HG02981 (cell line): ENCODE data around the gene MTCL3.
A peak's percentile ranks its signal among the peaks of the same experiment; 100 is the strongest.

Source experiments
- ATAC-seq: cut with Tn5 transposase; IDR thresholded peaks from one replicate; pipeline ENCODE4 v1.9.1; 2021; ENCODE audit warnings: mild to moderate bottlenecking, moderate library complexity; ENCODE audit not compliant: unreplicated experiment

Gene MTCL3

DNA sequence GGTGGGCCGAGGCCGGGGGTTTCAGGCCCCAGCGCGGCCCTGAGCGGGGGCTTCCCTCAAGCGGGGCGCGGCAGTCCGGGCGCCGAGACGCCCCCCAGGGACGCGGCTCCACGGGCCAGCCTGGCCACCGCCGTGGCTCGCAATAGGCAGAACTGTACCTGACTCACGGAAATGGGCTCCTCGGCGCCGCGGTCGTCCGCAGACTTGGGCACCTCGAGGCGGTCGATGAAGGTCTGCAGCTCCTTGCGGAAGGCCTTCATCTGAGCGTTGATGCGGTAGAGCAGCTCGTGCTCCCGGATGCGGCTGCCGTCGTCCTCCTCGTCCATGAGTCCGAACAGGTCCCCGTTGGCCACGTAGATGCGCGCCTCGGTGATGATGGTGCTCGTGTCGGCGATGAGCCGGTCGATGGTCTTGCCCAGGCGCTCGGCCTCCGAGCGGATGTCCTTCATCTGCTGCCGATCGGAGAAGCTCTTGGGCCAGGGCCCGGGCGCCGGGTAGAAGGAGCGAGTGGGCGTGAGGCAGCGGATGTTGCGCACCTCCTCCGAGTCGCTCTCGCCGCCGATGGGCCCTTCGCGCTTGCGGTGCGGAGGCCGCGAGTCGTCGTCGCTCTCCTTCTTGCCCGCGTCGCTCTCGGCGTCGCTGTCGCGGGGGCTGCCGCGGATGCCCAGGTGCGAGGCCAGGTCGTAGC is 43.9 kb downstream of the MTCL3 start:
- ATAC-seq, result no peak

DNA sequence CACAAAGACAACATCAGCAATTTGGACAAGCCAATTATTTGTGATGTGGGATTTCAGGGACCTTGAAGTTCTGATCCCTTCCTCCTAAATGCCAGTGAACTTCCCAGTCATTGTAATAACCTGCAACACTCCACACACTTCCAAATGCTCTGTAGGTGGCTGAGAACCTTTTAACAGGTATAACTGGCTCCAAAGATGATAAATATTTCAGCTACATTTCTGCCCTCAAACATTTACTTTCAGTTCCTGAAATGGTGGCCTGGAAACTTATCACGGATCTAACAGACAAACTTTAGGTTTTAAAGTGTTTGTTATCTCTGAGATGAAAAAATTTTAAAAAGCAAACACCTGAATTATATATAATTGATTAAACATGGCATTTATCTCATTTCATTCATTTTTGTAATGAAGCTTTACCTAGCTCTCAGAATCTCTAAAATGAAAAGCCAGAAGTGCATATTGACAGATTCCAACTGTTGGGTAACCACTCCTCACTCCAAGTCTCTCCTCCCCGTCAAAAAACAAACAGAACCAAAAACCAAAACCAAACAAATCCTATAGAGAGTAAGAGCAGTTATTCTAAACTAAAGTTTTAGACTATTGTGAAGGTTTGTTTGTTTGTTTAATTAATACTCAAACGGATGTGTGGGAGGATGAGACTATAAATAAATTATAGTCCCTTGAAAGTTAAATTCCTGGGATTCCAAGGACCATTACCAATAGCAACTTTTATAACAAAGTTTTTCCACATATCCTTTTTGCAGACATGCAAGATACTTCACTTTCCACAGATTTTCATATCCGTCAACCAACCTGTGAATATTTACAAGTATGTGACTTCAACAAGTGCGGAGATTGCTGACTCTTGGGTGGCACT is 47.5 kb downstream of the MTCL3 start:
- ATAC-seq, result no peak

DNA sequence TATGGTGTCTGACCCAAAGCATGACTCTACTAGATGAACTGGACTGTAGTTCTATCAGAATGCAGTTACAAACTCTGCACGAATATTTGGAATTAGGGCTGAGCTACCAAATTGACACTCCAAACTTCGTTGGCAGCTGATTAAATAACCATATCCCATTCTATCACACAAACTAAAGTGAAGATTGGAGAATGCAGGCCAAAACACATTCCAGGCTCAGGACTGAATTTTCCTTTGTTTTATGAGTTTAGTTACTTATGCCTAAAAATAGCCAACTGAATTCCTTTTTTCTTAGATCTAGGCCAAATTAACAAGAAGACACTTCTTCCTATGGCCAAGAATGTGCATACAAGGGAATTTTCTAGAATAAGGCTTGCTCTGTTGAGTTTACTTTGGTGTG is 50.2 kb downstream of the MTCL3 start:
- no peak for ATAC-seq

DNA sequence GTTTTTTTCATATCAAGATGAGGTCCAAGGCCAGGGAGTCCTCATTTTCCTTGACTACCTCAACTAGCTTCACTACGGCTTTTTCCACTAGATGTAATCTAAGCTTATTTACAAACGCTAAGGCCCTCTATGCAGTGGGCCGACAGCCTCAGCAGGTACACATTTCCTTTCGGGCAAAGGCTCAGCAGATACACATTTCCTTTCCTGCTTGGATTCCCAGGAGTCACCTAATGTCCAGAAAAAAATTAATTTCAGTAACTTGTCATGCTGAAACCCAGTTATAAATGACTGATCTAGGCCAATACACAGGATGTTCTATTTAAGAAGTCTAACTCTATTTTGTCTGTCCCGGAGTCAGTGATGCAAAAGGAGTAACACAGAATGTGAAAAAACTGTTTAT is 52.7 kb downstream of the MTCL3 start:
- no peak for ATAC-seq

DNA sequence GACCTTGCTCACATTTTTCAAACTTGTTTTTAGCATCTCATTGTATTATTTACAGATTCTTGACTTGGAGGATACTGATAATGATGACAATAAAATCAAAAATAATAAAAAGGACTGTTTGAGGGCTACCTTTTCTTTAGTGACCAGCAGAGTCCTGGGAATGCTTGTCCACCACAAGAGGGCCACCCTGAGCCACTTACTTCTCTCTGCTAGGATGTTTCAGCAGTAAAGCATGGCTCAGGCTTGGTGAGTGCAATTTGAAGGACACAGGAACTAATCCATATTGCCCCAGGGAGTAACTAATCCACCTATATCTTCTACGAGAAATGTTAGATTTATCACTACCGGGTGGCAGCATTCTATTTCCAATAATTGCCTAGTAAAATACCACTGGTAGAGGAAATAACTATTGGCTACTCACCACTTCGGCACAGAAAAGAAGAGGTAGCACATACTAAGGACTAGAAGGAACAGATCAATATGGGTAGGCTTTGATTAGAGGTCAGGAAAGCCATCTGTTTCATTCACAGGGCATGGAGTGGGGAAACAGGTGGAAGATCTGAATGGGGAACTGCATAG is 54.2 kb downstream of the MTCL3 start:
- ATAC-seq, result peak; percentile 93

DNA sequence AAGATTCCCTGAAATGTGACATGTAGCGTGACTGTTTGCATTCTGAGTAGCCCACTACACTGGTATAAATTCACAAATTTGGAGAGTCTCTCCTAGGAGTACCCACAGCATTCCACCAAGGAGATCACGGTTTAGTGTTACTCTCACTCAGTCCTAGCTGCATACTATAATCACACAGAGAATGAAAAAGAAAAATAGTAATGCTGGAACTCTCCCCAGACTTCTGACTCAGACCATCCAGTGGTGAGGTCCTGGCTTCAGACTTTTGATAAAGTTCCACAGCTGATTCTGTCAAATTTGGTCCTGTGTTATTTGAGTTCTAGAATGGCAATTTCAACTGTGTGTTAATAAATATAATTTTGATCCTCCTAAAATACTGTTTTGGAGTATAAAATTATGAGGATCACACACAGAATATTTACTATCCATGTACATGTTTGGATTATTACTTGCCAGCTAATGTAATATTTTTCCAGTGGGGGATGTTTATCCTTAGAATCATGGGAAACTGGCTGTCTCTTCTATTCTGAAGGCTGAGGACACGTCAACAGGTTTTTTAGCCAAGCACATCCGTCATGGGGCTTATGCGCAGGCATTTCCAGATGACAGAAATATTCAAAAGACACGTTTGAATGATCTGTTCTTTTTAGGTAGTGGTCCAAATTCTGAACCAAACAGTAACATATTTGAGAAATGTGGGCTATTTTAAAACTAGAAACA is 54.8 kb downstream of the MTCL3 start:
- ATAC-seq, result no peak

DNA sequence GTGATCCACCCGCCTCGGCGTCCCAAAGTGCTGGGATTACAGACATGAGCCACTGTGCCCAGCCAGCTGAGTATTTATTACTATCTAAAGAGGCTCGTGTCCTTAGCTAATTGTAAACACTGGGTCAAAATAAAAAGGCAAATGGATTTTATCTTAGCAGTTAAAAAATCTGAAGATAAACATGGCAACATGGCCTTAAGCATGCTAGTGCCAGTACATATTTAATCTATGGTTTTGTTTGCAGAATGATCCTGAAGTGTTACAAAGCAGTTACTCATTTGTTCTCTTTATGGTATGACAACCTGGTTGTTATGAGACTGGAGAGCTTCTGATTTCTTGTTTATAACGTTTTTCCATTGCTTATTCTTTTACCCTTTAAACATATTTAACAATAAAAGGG is 56.1 kb downstream of the MTCL3 start:
- ATAC-seq, result no peak

DNA sequence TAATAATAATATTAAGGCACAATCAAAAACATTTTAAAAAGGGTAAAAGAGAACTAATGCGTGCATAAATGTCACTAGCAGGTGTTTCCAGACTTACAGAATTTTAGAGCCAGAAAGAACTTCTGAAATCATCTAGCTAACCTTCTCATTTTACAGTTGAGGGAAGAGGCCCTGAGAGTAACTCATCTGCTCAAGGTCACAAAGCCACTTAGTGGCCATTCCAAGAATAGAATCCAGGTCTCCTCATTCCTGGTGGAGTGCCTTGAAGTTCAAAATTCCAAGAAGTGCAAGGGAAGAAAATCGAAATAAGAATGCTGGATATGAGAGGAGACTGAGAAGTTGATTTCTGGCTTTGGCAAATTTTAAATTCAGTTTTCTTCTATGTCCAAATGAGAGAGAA is 56.8 kb downstream of the MTCL3 start:
- no peak for ATAC-seq

DNA sequence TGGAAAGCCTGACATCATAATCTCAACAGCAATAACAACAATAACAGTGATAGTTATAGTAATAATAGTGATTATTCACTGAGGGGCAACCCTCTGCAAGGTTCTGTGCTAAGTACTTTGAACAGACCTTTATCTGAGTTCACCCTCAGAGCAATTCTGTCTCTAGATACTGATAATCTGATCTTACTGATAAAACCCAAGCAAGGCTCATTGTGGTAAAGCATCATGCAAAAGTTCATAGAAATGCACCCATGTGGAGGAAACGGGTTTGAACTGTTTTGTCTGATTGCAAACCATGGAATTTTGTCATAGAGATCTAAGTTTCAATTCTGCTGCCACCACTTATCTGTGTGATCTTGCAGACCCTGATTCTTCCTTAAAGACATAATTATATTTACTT is 58.7 kb downstream of the MTCL3 start:
- ATAC-seq, result no peak

DNA sequence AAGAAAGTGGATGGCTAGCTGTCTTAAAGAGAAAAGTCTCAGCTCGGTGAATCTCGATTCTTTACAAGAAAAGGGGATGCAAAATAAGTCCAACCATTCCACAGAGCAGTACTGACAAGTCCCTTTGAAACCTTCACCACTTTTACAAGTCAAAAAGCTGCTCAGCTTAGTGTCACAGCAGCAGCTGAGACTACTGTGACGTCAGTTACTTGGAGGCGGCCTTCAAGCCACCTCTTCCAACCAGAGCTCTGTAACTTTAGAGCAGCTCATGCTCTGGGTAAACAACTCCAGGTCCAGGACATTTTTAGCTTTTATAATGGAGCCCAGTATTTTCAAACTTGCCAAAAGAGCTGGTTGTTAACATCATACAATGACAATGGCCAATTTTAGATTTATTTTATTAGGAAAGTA is 59.9 kb downstream of the MTCL3 start, which contains the start of gene KIAA0408:
KIAA0408 (minus strand) TSS at position 159 of the 411 bp plus-strand sequence. CDS start 5,408 bp downstream, outside the sequence.
- ATAC-seq, result no peak

DNA sequence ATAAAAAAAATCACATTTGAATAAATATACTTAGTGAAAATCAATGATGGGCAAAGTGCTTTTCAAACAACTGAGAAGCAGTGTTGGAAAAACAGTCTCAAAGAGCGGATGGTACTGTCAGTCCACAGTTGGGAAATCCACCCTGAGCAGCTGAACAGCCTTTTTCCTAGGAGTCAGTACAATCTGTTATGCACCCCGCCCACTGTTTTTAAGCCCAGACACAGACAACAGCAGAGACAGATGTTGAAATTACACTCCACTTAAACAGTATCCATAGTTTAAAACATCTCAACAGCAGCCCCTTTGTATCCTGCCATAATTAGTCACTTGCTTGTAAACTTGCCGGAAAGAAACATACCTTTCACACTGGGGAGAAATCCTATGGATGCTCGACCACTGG is 60.3 kb downstream of the MTCL3 start:
- ATAC-seq, result no peak

DNA sequence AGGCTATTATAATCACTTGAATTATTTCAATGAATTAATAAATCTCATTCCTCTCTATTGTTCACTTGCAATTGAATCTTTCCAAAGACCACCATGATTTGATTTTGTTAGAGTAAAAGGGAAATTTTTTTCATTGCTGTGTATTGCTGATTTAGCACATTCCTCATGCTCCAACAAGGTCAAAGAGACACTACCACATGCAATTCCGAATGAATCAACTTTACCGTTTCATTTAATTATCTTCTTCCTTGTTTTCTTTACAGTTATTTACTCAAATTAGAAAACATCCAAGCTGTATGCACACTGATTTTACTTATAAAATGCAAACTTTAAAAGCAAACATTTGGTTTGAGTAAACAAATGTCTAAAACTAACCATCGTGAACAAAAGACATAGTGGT is 60.9 kb downstream of the MTCL3 start:
- ATAC-seq, result no peak

DNA sequence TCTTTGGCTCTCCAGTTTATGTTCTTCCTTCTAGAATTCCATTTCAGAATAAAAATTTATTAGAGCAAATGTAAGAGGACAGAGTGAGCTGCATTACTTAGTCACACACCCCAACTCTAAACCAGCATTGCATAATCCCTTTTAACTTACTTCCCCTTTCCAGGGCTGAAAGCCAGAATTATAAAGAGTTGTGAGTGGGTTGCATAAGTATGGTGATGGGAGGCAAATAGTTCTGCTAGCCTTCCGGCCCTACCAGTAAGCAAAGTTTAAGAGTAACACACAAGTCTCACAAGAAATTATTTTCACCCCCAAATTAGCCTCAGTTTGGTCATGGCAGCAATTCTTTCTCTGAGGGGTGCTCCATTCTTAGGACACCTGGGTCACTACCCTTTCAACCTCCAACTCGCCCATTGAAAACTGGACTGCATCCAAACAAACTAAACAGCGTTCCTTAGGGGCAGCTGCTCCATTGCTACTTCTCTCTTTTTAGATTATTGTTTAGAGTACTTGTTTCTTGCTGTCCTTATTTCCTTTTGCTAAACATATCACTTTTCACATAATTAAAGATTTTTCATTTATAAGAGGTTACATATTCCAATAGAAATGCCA is 61.6 kb downstream of the MTCL3 start:
- no peak for ATAC-seq

DNA sequence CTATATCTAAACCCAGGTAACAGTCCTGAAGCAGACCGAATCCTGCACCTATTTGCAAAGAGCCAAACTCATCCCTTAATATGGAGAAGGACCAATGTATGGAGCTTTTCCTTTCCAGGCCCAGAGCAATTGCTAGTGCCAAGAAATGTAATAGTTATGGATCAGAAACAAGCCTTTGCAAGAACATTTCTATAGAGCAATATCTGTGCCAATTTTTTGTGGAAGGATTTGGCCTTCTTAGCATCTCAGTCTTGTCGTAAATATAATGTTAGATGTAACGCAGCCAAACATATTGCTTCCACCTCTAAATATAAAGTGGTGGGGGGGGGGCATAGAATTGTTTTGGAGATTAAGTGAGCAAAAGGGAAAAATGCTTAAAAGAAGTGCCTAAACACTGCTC is 62.7 kb downstream of the MTCL3 start:
- ATAC-seq, result no peak

DNA sequence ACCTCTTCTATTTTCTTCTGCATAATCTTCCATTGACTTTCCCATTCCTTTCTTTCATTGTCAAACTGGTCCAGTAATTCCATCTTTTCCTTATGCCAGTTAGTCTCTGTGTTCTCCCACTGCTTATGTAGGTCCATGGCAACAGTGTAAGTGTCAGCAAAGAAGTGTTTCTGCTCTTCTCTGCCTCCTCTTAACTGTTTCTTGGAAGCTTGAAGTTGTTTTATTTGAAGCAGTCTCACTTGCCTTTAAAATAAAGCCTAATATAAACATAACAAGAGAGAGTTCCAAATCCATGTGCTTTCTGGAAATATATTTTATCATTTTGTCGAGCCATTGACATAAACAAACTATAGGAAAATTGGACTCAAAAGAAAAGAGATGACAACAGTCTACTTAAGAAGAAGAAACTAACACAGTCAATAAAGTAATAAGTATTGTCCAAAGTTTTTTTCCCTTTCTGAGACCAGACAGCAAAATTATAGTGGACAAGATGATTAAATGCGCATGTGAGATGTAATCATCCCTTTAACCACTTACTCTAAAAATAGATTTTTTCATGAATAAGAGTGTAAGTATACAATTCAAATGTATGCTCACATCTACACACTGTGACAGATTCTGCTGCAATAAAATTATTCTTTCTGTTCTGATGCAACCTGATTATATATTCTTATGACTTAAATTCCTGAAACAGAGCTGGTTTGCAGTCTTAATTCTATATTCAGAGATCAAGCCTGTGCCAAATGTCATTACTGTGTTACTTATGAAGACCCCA is 65.1 kb downstream of the MTCL3 start:
- no peak for ATAC-seq

DNA sequence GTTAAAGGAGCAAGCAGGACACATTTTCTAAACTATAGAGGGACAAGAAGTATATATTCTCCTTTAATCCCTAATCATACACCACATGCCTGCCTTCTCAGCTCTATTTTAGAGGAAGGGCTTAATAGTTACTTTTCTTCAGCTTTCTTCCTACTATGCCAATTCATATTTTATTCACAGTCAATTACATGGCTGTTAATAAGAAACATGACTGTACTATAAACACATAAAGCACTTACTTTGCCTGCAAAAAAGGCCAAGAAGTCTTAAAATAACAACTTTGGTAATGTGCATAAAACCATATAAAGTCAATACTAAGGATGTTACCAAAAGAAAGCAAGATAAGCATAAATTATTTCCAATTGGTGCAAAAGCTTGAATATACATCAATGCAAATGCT is 66.3 kb downstream of the MTCL3 start:
- no peak for ATAC-seq

DNA sequence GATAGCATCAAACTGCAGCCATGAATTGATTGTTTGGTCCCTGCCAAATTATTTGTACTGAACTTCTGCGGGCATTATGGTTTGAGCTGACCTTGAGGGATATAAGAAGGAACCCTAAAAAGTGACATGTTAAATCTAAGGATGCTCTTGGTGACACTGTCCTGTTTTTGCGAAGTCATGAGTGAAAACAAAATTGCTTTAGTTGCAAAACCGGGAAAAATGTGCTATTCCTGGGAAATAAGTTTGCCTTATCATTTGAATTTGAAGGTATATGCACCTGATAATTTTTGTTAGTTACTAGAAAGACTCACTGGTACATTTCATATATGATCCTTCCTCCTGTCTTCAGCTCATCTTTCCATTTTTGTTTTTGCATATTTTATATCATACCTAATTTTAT is 67.7 kb downstream of the MTCL3 start:
- no peak for ATAC-seq

DNA sequence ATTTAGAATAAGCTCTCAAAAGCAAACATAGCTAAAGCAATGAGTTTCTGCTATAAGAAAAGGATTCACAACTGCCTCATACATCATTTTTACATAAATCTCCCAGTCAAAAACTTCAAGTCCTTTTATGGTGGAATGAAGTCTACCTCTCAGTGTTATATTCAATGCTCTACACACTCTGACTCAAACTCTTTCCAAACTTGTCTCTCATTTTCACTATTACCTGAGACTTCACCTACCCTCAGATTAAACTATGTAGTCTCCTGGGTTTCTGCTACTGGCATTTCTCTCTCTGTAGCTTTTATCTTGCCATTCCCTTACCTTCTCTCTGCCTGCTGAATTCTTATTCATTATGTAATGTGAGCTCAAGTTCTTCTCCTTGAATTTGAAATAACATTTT is 71.4 kb downstream of the MTCL3 start:
- ATAC-seq, result no peak

DNA sequence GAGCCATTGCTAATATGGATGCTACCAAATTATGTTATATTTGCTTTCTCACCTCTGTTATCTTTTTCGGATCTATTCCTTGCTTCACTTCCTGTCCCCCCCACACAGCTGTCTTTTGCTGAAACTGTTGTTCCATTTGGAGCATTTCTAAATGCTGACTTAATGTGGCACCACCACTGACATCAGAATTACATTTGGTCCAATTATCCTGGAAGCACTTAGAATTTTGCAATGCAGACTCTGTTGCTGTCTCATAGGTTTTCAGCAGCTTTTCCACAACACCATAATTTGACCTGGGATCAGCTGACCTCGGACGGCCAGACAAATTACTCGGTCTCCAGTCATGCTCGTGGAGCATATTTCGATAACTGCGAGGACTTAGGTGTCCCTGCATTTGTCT is 72.8 kb downstream of the MTCL3 start:
- no peak for ATAC-seq

DNA sequence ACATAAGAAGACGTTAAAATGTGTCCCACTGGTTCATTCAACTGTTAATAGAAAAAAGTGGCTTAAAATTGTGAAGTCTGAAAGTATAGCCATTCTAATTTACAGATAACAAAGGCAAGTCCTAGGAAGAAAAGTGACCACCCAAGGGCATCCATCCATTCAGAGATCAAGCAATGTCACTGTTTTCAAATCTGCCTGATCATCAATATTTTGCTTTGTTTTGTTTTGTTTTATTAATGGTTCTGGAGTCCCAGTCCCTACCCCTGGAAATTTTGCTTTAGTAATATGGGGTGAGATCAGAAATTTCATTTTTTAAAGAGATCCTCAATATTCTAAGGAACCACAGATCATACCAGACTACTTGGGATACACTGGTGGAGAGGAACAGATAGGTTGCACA is 77.3 kb downstream of the MTCL3 start:
- no peak for ATAC-seq
